Endothelial cell of umbilical vein (primary cell): ENCODE measurements around the gene NME7. TPM values are rescaled to one million over a fixed set of nuclear protein-coding genes. Genes with fewer than 3 reads are reported as not detected.

Experiments
- BruUV-seq: library from RNA; stranded (reverse); fragments of 400-500 nt; replicated peaks from 2 replicates; lab custom pipeline; 2021; lab: Mats Ljungman, UMichigan
- CTCF ChIA-PET: fragments of 300-600, 350-600 bp; sonication (Branson Sonifier 250); formaldehyde crosslinking; loops from one replicate; lab custom pipeline; 2021; ENCODE audit warnings: antibody characterized with exemption, inconsistent platforms; lab: Charles Lee
- POLR2A ChIA-PET: fragments of 300-600, 350-600 bp; sonication (Branson Sonifier 250); formaldehyde crosslinking; loops from one replicate; lab custom pipeline; 2021; ENCODE audit warnings: antibody characterized with exemption, inconsistent platforms; lab: Charles Lee
- DNase-seq: peaks from one replicate; pipeline ENCODE4 v3.0.0-alpha.2; 2011; ENCODE audit warnings: low read depth, low spot score
- FAIRE-seq: peaks from 2 replicates; lab custom pipeline; 2011; peaks lifted over from hg19 to GRCh38; lab: Jason Lieb, UNC
- H2AFZ ChIP-seq: 2 replicates; pipeline ENCODE4 v1.6.0; 2012; ENCODE audit warnings: low read depth, low read length, control low read depth, inconsistent platforms
- H3K27ac ChIP-seq: 2 replicates; pipeline ENCODE4 v1.5.1; 2011; ENCODE audit warnings: low read depth, mild to moderate bottlenecking, control low read depth, low read length, moderate library complexity; ENCODE audit not compliant: insufficient read depth
- H3K27me3 ChIP-seq, 2 experiments: 2 replicates each; pipeline versions ENCODE4 v1.6.0 to v1.6.1; 2011; ENCODE audit warnings: low read length in 2 of 2, mixed read lengths in 1 of 2; ENCODE audit not compliant: control insufficient read depth in 2 of 2, insufficient read depth in 2 of 2
- H3K36me3 ChIP-seq, 2 experiments: 2 replicates in 1 of 2; 3 replicates in 1 of 2; pipeline ENCODE4 v1.5.1; 2011; ENCODE audit warnings: low read length in 2 of 2, mild to moderate bottlenecking in 1 of 2, moderate library complexity in 1 of 2; ENCODE audit not compliant: control insufficient read depth in 2 of 2, insufficient read depth in 2 of 2; ENCODE audit errors: extremely low read depth in 1 of 2
- H3K4me1 ChIP-seq: 3 replicates; pipeline ENCODE4 v1.5.1; 2011; ENCODE audit warnings: mild to moderate bottlenecking, low read length; ENCODE audit not compliant: control insufficient read depth, insufficient read depth; ENCODE audit errors: extremely low read depth
- H3K4me2 ChIP-seq: 2 replicates; pipeline ENCODE4 v1.6.1; 2011; ENCODE audit warnings: low read length, control low read depth, mixed read lengths; ENCODE audit not compliant: insufficient read depth
- H3K4me3 ChIP-seq, 3 experiments: fragments of 200-600 bp in 1 of 3; sonication (generic), shearing (Covaris generic) in 1 of 3; replicated peaks in 1 of 3; 2 replicates each; pipeline ENCODE4 v1.5.1; 2011 to 2016; ENCODE audit warnings: control low read depth in 3 of 3, low read length in 3 of 3, mild to moderate bottlenecking in 2 of 3, inconsistent platforms in 1 of 3, low read depth in 1 of 3, moderate library complexity in 1 of 3; ENCODE audit not compliant: insufficient read depth in 1 of 3
- H3K79me2 ChIP-seq: 2 replicates; pipeline ENCODE4 v1.6.0; 2012; ENCODE audit warnings: low read length, inconsistent platforms; ENCODE audit not compliant: control insufficient read depth, insufficient read depth
- H3K9ac ChIP-seq: replicated peaks from 2 replicates; pipeline ENCODE3; 2011; ENCODE audit warnings: low read length, control low read depth; ENCODE audit not compliant: insufficient read depth; ENCODE audit errors: extremely low read depth
- H3K9me1 ChIP-seq: replicated peaks from 3 replicates; pipeline ENCODE4 v1.6.0; 2011; ENCODE audit warnings: mild to moderate bottlenecking, low read length; ENCODE audit not compliant: control insufficient read depth, insufficient read depth; ENCODE audit errors: extremely low read depth
- H3K9me3 ChIP-seq: replicated peaks from 2 replicates; pipeline ENCODE4 v1.5.1; 2012; ENCODE audit warnings: low read length, inconsistent platforms; ENCODE audit not compliant: control insufficient read depth, insufficient read depth
- H4K20me1 ChIP-seq: replicated peaks from 2 replicates; pipeline ENCODE3; 2011; ENCODE audit warnings: mild to moderate bottlenecking, low read length; ENCODE audit not compliant: control insufficient read depth, insufficient read depth; ENCODE audit errors: extremely low read depth
- CTCF ChIP-seq, 2 donors: IDR thresholded peaks; 1 replicate in 1 of 2; 2 replicates in 1 of 2; pipeline ENCODE4 v1.5.1; 2011; ENCODE audit warnings: low read length in 2 of 2, mild to moderate bottlenecking in 2 of 2, moderate library complexity in 2 of 2, control low read depth in 1 of 2, inconsistent platforms in 1 of 2, low read depth in 1 of 2; ENCODE audit not compliant: insufficient read depth in 1 of 2; ENCODE audit errors: extremely low read depth in 1 of 2
- EZH2 ChIP-seq: IDR thresholded peaks from 2 replicates; pipeline ENCODE4 v1.6.1; 2012; ENCODE audit warnings: borderline replicate concordance, low read depth, mild to moderate bottlenecking, moderate library complexity, low read length, inconsistent platforms; ENCODE audit not compliant: severe bottlenecking
- FOS ChIP-seq: IDR thresholded peaks from 2 replicates; pipeline ENCODE4 v1.6.1; 2011; ENCODE audit warnings: mild to moderate bottlenecking, low read length, moderate library complexity, borderline replicate concordance; ENCODE audit not compliant: insufficient read depth
- GATA2 ChIP-seq: IDR thresholded peaks from 2 replicates; pipeline ENCODE4 v1.7.0; 2011; ENCODE audit warnings: low read depth, mild to moderate bottlenecking, moderate library complexity, mixed read lengths, low read length; ENCODE audit not compliant: insufficient read length, insufficient read depth
- JUN ChIP-seq: IDR thresholded peaks from 2 replicates; pipeline ENCODE4 v1.6.1; 2011; ENCODE audit warnings: borderline replicate concordance, low read depth; ENCODE audit not compliant: insufficient read length, insufficient read depth
- MAX ChIP-seq: IDR thresholded peaks from 2 replicates; pipeline ENCODE4 v1.6.1; 2011; ENCODE audit not compliant: insufficient read depth, insufficient read length
- MYC ChIP-seq: IDR thresholded peaks from one replicate; pipeline ENCODE4 v1.6.1; 2011; ENCODE audit warnings: mild to moderate bottlenecking, low read depth, low read length
- POLR2A ChIP-seq: IDR thresholded peaks from 2 replicates; pipeline ENCODE4 v1.6.1; 2012; ENCODE audit warnings: low read depth, mild to moderate bottlenecking, control low read depth, low read length
- POLR2AphosphoS5 ChIP-seq: IDR thresholded peaks from 2 replicates; pipeline ENCODE4 v1.6.1; 2012; ENCODE audit warnings: low read depth, mild to moderate bottlenecking, control low read depth, low read length, moderate library complexity; ENCODE audit not compliant: insufficient read depth
- dilution Hi-C: fragments of 300-500 bp; cut with MboI; formaldehyde crosslinking; loops from one replicate; pipeline ENCODE4 v1.15.0; 2019; ENCODE audit warnings: low sequenced_read_pairs; ENCODE audit not compliant: extremely low pct_ligation_motif_present
- intact Hi-C: fragments of 100-400 bp; cut with micrococcal nuclease; formaldehyde crosslinking; loops from one replicate; pipeline ENCODE4 v1.10.0; 2022
- polyA plus RNA-seq, 4 experiments: library from polyadenylated mRNA; depleted of rRNA in 3 of 4; stranded (reverse) in 3 of 4; unstranded in 1 of 4; fragments of >200 nt; gene quantifications; 2 replicates each; pipeline versions ENCODE4 v1.2.1 to v1.2.3, GENCODE V29; 2011 to 2012; ENCODE audit warnings: missing spikeins in 1 of 4
- total RNA-seq: library from RNA; stranded (reverse); gene quantifications from 2 replicates; pipeline ENCODE4 v1.2.3, GENCODE V29; 2021

Gene NME7
- total and polyA plus RNA-seq, 2 donors (not counting 3 experiments of a cell fraction or from before 2014, with no cell fraction given): 16.5 to 25.3 TPM

GRCh38 chr1:169361281-169361680 lies 6.3 kb downstream of the NME7 start:
- Histone ChIP-seq H3K9me3 (no peaks in the 10 kb centered on the region), H3K27me3 (no peaks in the 10 kb centered on the region), H3K27ac (no peak overlapping the region), H3K9me1 (no peaks in the 10 kb centered on the region), H2AFZ (no peak overlapping the region), H3K4me3 (no peak overlapping the region), H3K4me2 (no peak overlapping the region), H3K9ac (no peak overlapping the region), H3K36me3 (no peaks in the 10 kb centered on the region), H3K4me1 (peaks cover 14% of the 10 kb centered on the region), H3K79me2 (peaks cover 23% of the 10 kb centered on the region), H4K20me1 (no peaks in the 10 kb centered on the region)
- BruUV-seq: no TSS peak
- dilution Hi-C loops: no loop called here
- TF ChIP-seq FOS: no peak
- no peak for TF ChIP-seq CTCF (IDR thresholded peaks at IDR 0.05; ENCODE audit: extremely low read depth in 1 of 2, insufficient read depth in 1 of 2, low read depth in 1 of 2, low read length in 2 of 2)
- no peak for TF ChIP-seq POLR2AphosphoS5
- no peak for TF ChIP-seq EZH2
- no peak for TF ChIP-seq GATA2
- no peak for TF ChIP-seq MYC
- TF ChIP-seq JUN: no peak
- no peak for TF ChIP-seq POLR2A
- TF ChIP-seq MAX: no peak
- ChIA-PET POLR2A (interaction anchor here (0.6 kb wide), 1 partner anchor 13 kb away, joined by 3 read pairs; no protein-coding TSS in a partner anchor), CTCF (interaction anchor here (4.9 kb wide), 1 partner anchor 12 kb away, joined by 33 read pairs; no protein-coding TSS in a partner anchor)
- no peak for FAIRE-seq
- no peak for DNase-seq
- intact Hi-C loops: loop anchor here (10.0 kb wide), 2 partner anchors 434 to 1646 kb away; partner anchors contain the start of gene METTL18
